A549 treated with AZD9567 at 1 μM for 4 hours (cell line): ENCODE data around the gene SCGB1C1. TPM values are rescaled to one million over a fixed set of nuclear protein-coding genes. Genes with fewer than 3 reads are reported as not detected.

Source experiments
- total RNA-seq: library from RNA; stranded (reverse); fragments of 200-300 nt; extraction: Qiagen RNA extraction; gene quantifications from 5 replicates; pipeline ENCODE4 v1.2.3, GENCODE V29; 2022; ENCODE audit not compliant: insufficient read depth

The SCGB1C1 gene
- not detected in 5 replicates for total RNA-seq

DNA sequence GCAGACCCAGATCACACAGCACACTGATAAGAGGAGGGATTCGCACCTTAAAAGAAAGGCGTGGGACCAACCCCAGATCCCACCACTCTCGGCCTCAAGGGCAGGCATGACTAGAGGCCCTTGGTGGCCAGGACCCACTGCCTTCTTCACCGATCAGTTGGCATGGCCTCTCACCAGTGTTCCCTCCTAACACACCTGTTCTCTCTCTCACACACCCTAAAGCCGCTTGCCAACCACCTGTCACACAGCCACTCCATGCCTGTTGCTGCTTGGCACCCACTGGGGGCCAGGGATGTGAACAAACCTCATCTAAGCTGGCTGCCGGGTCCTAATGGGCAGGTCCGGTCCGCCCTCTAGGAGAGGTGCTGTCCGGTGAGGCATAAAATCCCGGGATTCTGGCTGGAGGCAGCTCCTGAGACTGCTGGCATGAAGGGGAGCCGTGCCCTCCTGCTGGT is at the start of gene SCGB1C1:
Gene SCGB1C1 (plus strand): TSS at position 405 of the 455 bp plus-strand sequence. CDS start 22 bp downstream, at position 427.

DNA sequence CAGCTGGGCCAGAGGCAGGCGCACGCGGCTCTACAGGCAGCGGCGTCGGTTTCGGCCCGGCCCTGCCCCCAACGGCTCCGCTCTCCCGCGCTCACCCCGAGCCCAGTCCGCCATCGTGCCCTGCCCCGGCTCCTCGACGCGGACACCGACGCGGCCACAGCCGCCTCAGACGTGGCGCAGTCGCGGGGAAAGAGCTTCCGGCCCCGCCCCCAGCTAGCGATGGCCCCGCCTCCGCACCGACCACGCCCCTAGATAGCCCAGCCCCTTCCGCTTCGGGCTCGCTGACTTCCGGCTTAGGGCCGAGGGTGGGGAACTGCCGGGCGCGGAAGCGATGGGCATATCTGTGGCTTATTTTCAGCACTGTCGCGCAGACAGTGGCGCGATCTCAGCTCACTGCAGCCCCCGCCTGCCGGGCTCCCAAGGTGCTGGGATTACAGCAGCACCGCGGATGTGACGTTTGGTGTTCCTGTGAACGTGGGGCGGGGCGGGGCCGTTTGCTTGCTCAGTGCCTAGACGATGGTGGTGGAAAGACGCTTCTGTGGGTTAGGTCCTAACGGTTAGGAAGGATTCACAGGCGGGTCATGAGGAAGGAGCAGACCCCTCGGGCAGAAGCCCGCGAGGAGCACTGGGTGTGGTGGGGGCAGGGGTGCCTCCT is 14.5 kb downstream of the SCGB1C1 start, which contains the start of the genes BET1L and RIC8A:
Gene BET1L (minus strand): TSS at position 192 of the 655 bp plus-strand sequence. CDS start 78 bp downstream, at position 114.
Gene RIC8A (plus strand): TSS at position 501 of the 655 bp plus-strand sequence. CDS start 1,147 bp downstream, outside the sequence.

DNA sequence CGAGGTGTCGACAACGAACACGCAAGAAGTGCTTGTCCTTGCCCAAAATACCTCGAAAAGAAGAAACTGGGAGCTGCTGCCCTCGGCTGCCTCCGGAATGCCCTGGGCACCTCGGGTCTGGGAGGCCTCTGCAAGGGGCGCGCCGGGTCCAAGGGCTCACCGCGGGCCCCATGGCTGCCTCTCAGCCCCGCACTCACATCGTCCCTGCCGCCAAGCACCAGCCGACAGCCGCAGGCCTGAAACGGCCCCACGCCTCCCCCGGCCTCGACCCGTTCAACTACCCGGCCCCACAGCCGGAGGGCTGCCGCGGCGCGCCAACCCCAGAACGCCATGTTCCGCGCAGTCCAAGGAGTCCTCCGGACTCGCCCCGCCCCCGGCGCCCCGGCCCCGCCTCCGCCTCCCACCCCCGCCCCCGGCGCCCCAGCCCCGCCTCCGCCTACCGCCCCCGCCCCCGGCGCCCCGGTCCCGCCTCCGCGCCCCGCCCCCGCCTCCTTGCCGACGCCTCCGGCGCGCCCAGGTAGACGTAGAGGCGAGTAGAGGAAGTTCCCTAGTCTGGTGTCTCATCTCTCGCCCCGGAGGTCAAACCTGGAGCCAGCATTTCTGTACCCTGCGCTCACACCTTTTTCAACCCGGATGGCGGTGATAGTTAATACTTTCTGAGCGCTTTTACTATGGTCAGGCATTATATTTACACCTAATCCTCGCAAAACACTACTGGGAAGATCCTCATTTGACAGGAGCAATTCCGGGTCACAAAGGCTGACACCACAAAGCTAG is 43.3 kb downstream of the SCGB1C1 start, which contains the start of gene SIRT3:
Gene SIRT3 (minus strand): TSS at position 346 of the 777 bp plus-strand sequence. CDS start 14 bp downstream, at position 332.

DNA sequence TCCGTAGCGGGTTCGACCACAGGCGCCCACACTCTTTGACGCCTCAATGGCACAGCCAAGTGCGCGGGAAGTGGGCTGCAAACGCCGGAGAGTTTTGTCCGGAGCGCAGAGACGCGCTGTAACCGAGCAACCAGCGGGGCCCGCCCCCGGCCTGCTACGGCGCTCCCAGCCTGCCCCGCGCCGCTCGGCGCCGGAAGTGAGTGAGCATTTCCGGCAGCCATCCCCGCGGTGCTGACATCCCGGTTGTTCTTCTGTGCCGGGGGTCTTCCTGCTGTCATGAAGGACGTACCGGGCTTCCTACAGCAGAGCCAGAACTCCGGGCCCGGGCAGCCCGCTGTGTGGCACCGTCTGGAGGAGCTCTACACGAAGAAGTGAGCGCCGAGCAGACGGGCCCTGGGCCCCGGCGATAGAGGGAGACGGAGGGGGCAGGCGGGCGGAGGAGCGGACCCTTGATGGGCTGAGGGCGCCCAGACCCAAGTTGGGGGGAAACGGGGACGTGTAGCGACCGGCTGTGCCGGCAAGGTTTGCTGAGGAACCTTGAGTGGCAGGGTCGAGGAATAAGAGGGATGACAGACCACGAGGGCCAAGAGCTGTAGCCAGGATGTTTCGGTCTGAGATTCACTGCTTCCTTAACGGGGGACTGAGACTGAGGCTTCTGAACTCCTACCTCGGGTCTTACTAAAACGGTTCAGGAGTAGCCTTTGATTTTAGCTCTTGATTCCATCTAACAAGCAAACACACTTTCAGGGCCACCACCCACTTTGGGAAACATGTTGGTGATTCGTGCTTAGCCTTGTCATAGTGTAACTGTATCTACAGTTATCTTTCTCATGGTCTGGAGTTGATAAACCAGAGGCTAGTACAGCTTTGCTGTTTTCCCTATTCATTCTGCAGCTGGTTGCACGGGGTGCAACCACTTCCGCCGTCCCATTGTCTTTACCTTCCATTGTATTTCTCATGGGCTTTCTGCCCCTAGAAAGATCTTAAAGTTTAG is 44.2 kb downstream of the SCGB1C1 start, which contains the start of gene PSMD13:
Gene PSMD13 (plus strand): TSS at position 203 of the 994 bp plus-strand sequence. CDS start 74 bp downstream, at position 277.

Other genes with a start within 250 kb of the SCGB1C1 start
- 41.9 to 51.9 TPM (median 49.4 TPM) in 5 replicates for gene BET1L, start 14.3 kb downstream of the SCGB1C1 start, total RNA-seq
- gene RIC8A, start 14.6 kb downstream of the SCGB1C1 start, total RNA-seq, result 116 to 124 TPM (median 119 TPM) in 5 replicates
- gene SIRT3, start 43.3 kb downstream of the SCGB1C1 start, total RNA-seq, result 19.5 to 22.8 TPM (median 21.8 TPM) in 5 replicates
- gene PSMD13, start 43.9 kb downstream of the SCGB1C1 start, total RNA-seq, result 159 to 219 TPM (median 173 TPM) in 5 replicates
- gene NLRP6, start 85.3 kb downstream of the SCGB1C1 start, total RNA-seq, result not detected in 5 replicates
- 4.7 to 14.4 TPM (median 13.1 TPM) in 5 replicates for gene PGGHG, start 96.0 kb downstream of the SCGB1C1 start, total RNA-seq
- gene IFITM5, start 106.4 kb downstream of the SCGB1C1 start, total RNA-seq, result not detected in 5 replicates
- 44.1 to 65.8 TPM (median 59.9 TPM) in 5 replicates for gene IFITM2, start 114.7 kb downstream of the SCGB1C1 start, total RNA-seq
- gene IFITM1, start 121.0 kb downstream of the SCGB1C1 start, total RNA-seq, result 0.21 to 0.61 TPM (median 0.40 TPM) in 4 of 5 replicates, not detected in the other
- gene IFITM3, start 127.8 kb downstream of the SCGB1C1 start, total RNA-seq, result 25.9 to 31.4 TPM (median 29.6 TPM) in 5 replicates
- 3.5 to 19.5 TPM (median 16.4 TPM) in 5 replicates for gene B4GALNT4, start 176.4 kb downstream of the SCGB1C1 start, total RNA-seq
- 23.1 to 36.9 TPM (median 34.3 TPM) in 5 replicates for gene PKP3, start 201.1 kb downstream of the SCGB1C1 start, total RNA-seq
- gene SIGIRR, start 221.9 kb downstream of the SCGB1C1 start, total RNA-seq, result 56.8 to 95.7 TPM (median 89.6 TPM) in 5 replicates
- 0.84 to 1.3 TPM (median 0.85 TPM) in 4 of 5 replicates, not detected in the other for gene ANO9, start 248.9 kb downstream of the SCGB1C1 start, total RNA-seq